HG03280 (cell line): ENCODE data around the gene PDRG1.

Source experiments
- ATAC-seq: cut with Tn5 transposase; IDR thresholded peaks from one replicate; pipeline ENCODE4 v1.9.1; 2021; ENCODE audit warnings: mild to moderate bottlenecking, moderate library complexity; ENCODE audit not compliant: unreplicated experiment

PDRG1 gene

GRCh38 chr20:31967830-31968249, 16.0 kb upstream of the PDRG1 start, which contains the start of gene XKR7:
TSS of gene XKR7 (plus strand) at chr20:31968151. CDS start at chr20:31968176, 25 bp downstream.
- no peak for ATAC-seq

- ATAC-seq = no peak
Observed at GRCh38 chr20:31966991-31967655, 15.3 kb upstream of the PDRG1 start.

GRCh38 chr20:31963889-31964288, 12.0 kb upstream of the PDRG1 start:
- ATAC-seq = no peak

- ATAC-seq = no peak
Observed at GRCh38 chr20:31962761-31963160, 10.9 kb upstream of the PDRG1 start.

GRCh38 chr20:31956556-31957526, 5.0 kb upstream of the PDRG1 start:
- no peak for ATAC-seq

GRCh38 chr20:31954500-31954899, 2.7 kb upstream of the PDRG1 start:
- ATAC-seq = no peak

GRCh38 chr20:31953556-31954148, 1.8 kb upstream of the PDRG1 start:
- ATAC-seq = no peak

- ATAC-seq = no peak
Observed at GRCh38 chr20:31951203-31951529, 680 bp downstream of the PDRG1 start.

GRCh38 chr20:31949877-31950646, 1.8 kb downstream of the PDRG1 start:
- no peak for ATAC-seq

GRCh38 chr20:31948008-31948407, 3.8 kb downstream of the PDRG1 start:
- ATAC-seq = no peak

GRCh38 chr20:31945785-31946184, 6.1 kb downstream of the PDRG1 start:
- no peak for ATAC-seq

GRCh38 chr20:31945319-31945718, 6.5 kb downstream of the PDRG1 start:
- ATAC-seq = no peak

GRCh38 chr20:31943052-31943471, 8.8 kb downstream of the PDRG1 start:
- ATAC-seq = no peak

GRCh38 chr20:31939661-31940060, 12.2 kb downstream of the PDRG1 start:
- no peak for ATAC-seq

- no peak for ATAC-seq
Observed at GRCh38 chr20:31937820-31938219, 14.0 kb downstream of the PDRG1 start.

- no peak for ATAC-seq
Observed at GRCh38 chr20:31936420-31936819, 15.4 kb downstream of the PDRG1 start.

GRCh38 chr20:31934968-31935764, 16.7 kb downstream of the PDRG1 start:
- no peak for ATAC-seq

- no peak for ATAC-seq
Observed at GRCh38 chr20:31934491-31934890, 17.4 kb downstream of the PDRG1 start.

GRCh38 chr20:31933698-31934097, 18.1 kb downstream of the PDRG1 start:
- ATAC-seq = no peak

GRCh38 chr20:31930779-31931178, 21.1 kb downstream of the PDRG1 start:
- ATAC-seq = no peak
